Measurements from ENCODE around the gene CNNM2. TPM values are rescaled to one million over a fixed set of nuclear protein-coding genes. Genes with fewer than 3 reads are reported as not detected.

Gene CNNM2
- total and polyA plus RNA-seq, 2 experiments from 2014 or later = 1.0 to 5.7 TPM

GRCh38 chr10:103069453-103070331, 151.6 kb downstream of the CNNM2 start:
- H3K36me3 ChIP-seq (ENCODE audit: low read depth) = no peaks in the 10 kb centered on the region
- DNase-seq = peak; percentile 65
- H3F3A ChIP-seq (ENCODE audit: insufficient read depth) = no peaks in the 10 kb centered on the region
- H2AFZ ChIP-seq = no peak overlapping the region
- no peak overlapping the region for H3K4me3 ChIP-seq
- no peaks in the 10 kb centered on the region for H3K9me3 ChIP-seq (ENCODE audit: low read depth)
- H3K9ac ChIP-seq = no peak overlapping the region
- H3K9me2 ChIP-seq (ENCODE audit: insufficient read depth) = no peaks in the 10 kb centered on the region
- in situ Hi-C loops (cut with MboI) = loop anchor here (25.0 kb wide), 1 partner anchor 332 kb away; the partner anchor contains the start of gene WBP1L
- H4K20me1 ChIP-seq (ENCODE audit: insufficient read depth) = no peaks in the 10 kb centered on the region
- no peaks in the 10 kb centered on the region for H3K27me3 ChIP-seq (replicated peaks; ENCODE audit: insufficient read depth)
- no peaks in the 10 kb centered on the region for H3K79me2 ChIP-seq (ENCODE audit: insufficient read depth)
- H3K27ac ChIP-seq = no peak overlapping the region
- H3K4me1 ChIP-seq (ENCODE audit: insufficient read depth) = no peaks in the 10 kb centered on the region
- TF ChIP-seq EZH2phosphoT487 (IDR thresholded peaks at IDR 0.05; ENCODE audit: insufficient read depth, low read depth) = no peak
- TF ChIP-seq EZH2 (IDR thresholded peaks at IDR 0.05; ENCODE audit: insufficient read depth, poor library complexity, severe bottlenecking) = no peak
- WGBS, 2 experiments (ENCODE audit: low coverage in 1 of 2, low lambda C conversion rate in 2 of 2, missing lambda C conversion rate in 2 of 2) = 44 to 45% methylated on average over 16 of the region's 16 CpGs
- H3K4me2 ChIP-seq (ENCODE audit: unreplicated experiment) = no peak overlapping the region

- H3K9ac ChIP-seq = no peak overlapping the region
- H3K79me2 ChIP-seq (ENCODE audit: insufficient read depth) = no peaks in the 10 kb centered on the region
- in situ Hi-C loops (cut with MboI) = loop anchor here (25.0 kb wide), 1 partner anchor 335 kb away; the partner anchor contains the start of gene WBP1L
- H3K27ac ChIP-seq = no peak overlapping the region
- no peaks in the 10 kb centered on the region for H3K9me2 ChIP-seq (ENCODE audit: insufficient read depth)
- no peaks in the 10 kb centered on the region for H4K20me1 ChIP-seq (ENCODE audit: insufficient read depth)
- no peaks in the 10 kb centered on the region for H3F3A ChIP-seq (ENCODE audit: insufficient read depth)
- no peak overlapping the region for H3K4me3 ChIP-seq
- no peaks in the 10 kb centered on the region for H3K4me1 ChIP-seq (ENCODE audit: insufficient read depth)
- no peaks in the 10 kb centered on the region for H3K9me3 ChIP-seq (ENCODE audit: low read depth)
- H2AFZ ChIP-seq = no peak overlapping the region
- no peak for DNase-seq
- TF ChIP-seq EZH2phosphoT487 (IDR thresholded peaks at IDR 0.05; ENCODE audit: insufficient read depth, low read depth) (no peak), EZH2 (IDR thresholded peaks at IDR 0.05; ENCODE audit: insufficient read depth, poor library complexity, severe bottlenecking) (no peak)
- no peaks in the 10 kb centered on the region for H3K27me3 ChIP-seq (replicated peaks; ENCODE audit: insufficient read depth)
- H3K4me2 ChIP-seq (ENCODE audit: unreplicated experiment) = no peak overlapping the region
- WGBS, 2 experiments (ENCODE audit: low coverage in 1 of 2, low lambda C conversion rate in 2 of 2, missing lambda C conversion rate in 2 of 2) = 87 to 90% methylated on average over 11 to 22 of the region's 22 CpGs
- H3K36me3 ChIP-seq (ENCODE audit: low read depth) = no peaks in the 10 kb centered on the region
Measured at GRCh38 chr10:103072276-103072675, 154.2 kb downstream of the CNNM2 start.

- Histone ChIP-seq H3K36me3 (ENCODE audit: low read depth) (no peaks in the 10 kb centered on the region), H3F3A (ENCODE audit: insufficient read depth) (no peaks in the 10 kb centered on the region), H3K79me2 (ENCODE audit: insufficient read depth) (no peaks in the 10 kb centered on the region), H3K9me3 (ENCODE audit: low read depth) (no peaks in the 10 kb centered on the region), H3K27me3 (replicated peaks; ENCODE audit: insufficient read depth) (no peaks in the 10 kb centered on the region), H3K4me2 (ENCODE audit: unreplicated experiment) (no peak overlapping the region), H3K4me1 (ENCODE audit: insufficient read depth) (no peaks in the 10 kb centered on the region), H4K20me1 (ENCODE audit: insufficient read depth) (no peaks in the 10 kb centered on the region), H3K27ac (no peak overlapping the region), H3K9ac (no peak overlapping the region), H2AFZ (no peak overlapping the region), H3K9me2 (ENCODE audit: insufficient read depth) (no peaks in the 10 kb centered on the region), H3K4me3 (no peak overlapping the region)
- DNase-seq = no peak
- TF ChIP-seq EZH2phosphoT487 (IDR thresholded peaks at IDR 0.05; ENCODE audit: insufficient read depth, low read depth) = no peak
- TF ChIP-seq EZH2 (IDR thresholded peaks at IDR 0.05; ENCODE audit: insufficient read depth, poor library complexity, severe bottlenecking) = no peak
- in situ Hi-C loops (cut with MboI) = loop anchor here (25.0 kb wide), 1 partner anchor 336 kb away; the partner anchor contains the start of gene WBP1L
- WGBS, 2 experiments (ENCODE audit: low coverage in 1 of 2, low lambda C conversion rate in 2 of 2, missing lambda C conversion rate in 2 of 2) = 96% methylated on average over 8 of the region's 8 CpGs
Measured at GRCh38 chr10:103072891-103073290, 154.8 kb downstream of the CNNM2 start.

- no peak overlapping the region for H3K4me2 ChIP-seq (ENCODE audit: unreplicated experiment)
- TF ChIP-seq EZH2phosphoT487 (IDR thresholded peaks at IDR 0.05; ENCODE audit: insufficient read depth, low read depth) (no peak), EZH2 (IDR thresholded peaks at IDR 0.05; ENCODE audit: insufficient read depth, poor library complexity, severe bottlenecking) (no peak)
- H3K4me1 ChIP-seq (ENCODE audit: insufficient read depth) = no peaks in the 10 kb centered on the region
- no peaks in the 10 kb centered on the region for H3K79me2 ChIP-seq (ENCODE audit: insufficient read depth)
- H3K9ac ChIP-seq = no peak overlapping the region
- 94% methylated on average over 21 of the region's 21 CpGs for WGBS, 2 experiments (ENCODE audit: low coverage in 1 of 2, low lambda C conversion rate in 2 of 2, missing lambda C conversion rate in 2 of 2)
- no peak for DNase-seq
- in situ Hi-C loops (cut with MboI) = no loop called here
- H2AFZ ChIP-seq = no peak overlapping the region
- H3K9me2 ChIP-seq (ENCODE audit: insufficient read depth) = no peaks in the 10 kb centered on the region
- H3K27me3 ChIP-seq (replicated peaks; ENCODE audit: insufficient read depth) = no peaks in the 10 kb centered on the region
- no peaks in the 10 kb centered on the region for H3K36me3 ChIP-seq (ENCODE audit: low read depth)
- H4K20me1 ChIP-seq (ENCODE audit: insufficient read depth) = no peaks in the 10 kb centered on the region
- no peak overlapping the region for H3K27ac ChIP-seq
- H3K4me3 ChIP-seq = no peak overlapping the region
- H3F3A ChIP-seq (ENCODE audit: insufficient read depth) = no peaks in the 10 kb centered on the region
- no peaks in the 10 kb centered on the region for H3K9me3 ChIP-seq (ENCODE audit: low read depth)
Measured at GRCh38 chr10:103077020-103077419, 158.9 kb downstream of the CNNM2 start.
